ENCODE results near the gene SLF2.

GRCh38 chr10:100866575-100867098 lies 46.1 kb upstream of the SLF2 start:
- no peak for TF ChIP-seq POLR2A (IDR thresholded peaks at IDR 0.05)
- TF ChIP-seq, protein P1, sequence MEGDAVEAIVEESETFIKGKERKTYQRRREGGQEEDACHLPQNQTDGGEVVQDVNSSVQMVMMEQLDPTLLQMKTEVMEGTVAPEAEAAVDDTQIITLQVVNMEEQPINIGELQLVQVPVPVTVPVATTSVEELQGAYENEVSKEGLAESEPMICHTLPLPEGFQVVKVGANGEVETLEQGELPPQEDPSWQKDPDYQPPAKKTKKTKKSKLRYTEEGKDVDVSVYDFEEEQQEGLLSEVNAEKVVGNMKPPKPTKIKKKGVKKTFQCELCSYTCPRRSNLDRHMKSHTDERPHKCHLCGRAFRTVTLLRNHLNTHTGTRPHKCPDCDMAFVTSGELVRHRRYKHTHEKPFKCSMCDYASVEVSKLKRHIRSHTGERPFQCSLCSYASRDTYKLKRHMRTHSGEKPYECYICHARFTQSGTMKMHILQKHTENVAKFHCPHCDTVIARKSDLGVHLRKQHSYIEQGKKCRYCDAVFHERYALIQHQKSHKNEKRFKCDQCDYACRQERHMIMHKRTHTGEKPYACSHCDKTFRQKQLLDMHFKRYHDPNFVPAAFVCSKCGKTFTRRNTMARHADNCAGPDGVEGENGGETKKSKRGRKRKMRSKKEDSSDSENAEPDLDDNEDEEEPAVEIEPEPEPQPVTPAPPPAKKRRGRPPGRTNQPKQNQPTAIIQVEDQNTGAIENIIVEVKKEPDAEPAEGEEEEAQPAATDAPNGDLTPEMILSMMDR (IDR thresholded peaks at IDR 0.05) = no peak
